ENCODE data around the gene SOHLH1. TPM values are rescaled to one million over a fixed set of nuclear protein-coding genes. Genes with fewer than 3 reads are reported as not detected.

Gene SOHLH1
- total RNA-seq, 4 donors from 2014 or later = not detected

DNA sequence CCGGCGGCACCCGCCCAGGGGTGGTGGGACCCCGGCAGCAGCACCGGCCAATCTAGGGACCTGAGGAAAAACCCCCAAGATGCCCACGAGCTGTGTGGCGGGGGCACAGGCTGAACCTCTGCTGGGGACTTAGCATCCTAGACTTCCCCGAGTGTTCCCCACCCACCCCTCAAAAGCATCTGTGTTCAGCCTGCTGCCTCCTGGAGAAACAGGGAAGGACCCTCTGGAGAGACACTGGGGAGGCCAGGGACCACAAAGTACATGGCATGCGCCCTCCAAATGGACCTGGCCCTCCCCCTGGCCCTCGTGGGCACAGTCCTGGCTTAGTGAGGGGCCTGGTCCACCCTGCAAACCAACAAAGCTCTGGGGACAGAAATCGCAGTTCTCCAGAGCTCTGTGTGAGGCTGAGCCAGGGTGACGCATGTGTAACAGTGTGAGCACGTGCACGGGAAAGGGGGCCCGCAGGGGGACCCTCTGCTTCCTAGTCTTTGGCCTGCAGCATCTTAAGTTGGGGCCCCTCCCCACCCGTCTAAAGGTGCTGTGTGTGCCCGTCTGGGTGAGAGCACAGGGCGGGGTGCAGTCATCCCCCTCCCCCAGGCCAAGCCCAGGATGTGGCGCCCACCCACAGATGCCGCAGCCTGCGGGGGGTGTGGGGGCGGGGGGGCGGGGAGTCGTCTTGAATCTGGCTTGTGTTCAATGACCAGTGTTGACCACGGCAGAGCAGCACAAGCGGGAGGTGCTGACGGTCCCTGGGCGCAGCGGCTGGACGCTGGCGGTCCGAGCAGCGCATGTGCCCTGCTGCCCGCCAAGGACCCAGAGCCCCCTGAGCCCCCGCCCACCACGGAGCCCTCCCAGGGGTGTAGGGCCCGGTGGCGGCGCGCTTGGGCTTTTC is 2.0 kb upstream of the SOHLH1 start:
- no peaks in the 10 kb centered on the region for H3K9me3 ChIP-seq
- peak overlapping the region in 1 of 4 donors; percentile 22 for H3K4me3 ChIP-seq
- peaks cover 0 to 13% (median 5%) of the 10 kb centered on the region in 4 donors for H3K4me1 ChIP-seq
- TF ChIP-seq, protein P1, sequence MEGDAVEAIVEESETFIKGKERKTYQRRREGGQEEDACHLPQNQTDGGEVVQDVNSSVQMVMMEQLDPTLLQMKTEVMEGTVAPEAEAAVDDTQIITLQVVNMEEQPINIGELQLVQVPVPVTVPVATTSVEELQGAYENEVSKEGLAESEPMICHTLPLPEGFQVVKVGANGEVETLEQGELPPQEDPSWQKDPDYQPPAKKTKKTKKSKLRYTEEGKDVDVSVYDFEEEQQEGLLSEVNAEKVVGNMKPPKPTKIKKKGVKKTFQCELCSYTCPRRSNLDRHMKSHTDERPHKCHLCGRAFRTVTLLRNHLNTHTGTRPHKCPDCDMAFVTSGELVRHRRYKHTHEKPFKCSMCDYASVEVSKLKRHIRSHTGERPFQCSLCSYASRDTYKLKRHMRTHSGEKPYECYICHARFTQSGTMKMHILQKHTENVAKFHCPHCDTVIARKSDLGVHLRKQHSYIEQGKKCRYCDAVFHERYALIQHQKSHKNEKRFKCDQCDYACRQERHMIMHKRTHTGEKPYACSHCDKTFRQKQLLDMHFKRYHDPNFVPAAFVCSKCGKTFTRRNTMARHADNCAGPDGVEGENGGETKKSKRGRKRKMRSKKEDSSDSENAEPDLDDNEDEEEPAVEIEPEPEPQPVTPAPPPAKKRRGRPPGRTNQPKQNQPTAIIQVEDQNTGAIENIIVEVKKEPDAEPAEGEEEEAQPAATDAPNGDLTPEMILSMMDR (IDR thresholded peaks at IDR 0.05) = no peak
- no peak for TF ChIP-seq POLR2A (IDR thresholded peaks at IDR 0.05)
- H3K27me3 ChIP-seq = peaks cover 0 to 7% of the 10 kb centered on the region in 2 donors
- H3K36me3 ChIP-seq = no peaks in the 10 kb centered on the region
- DNase-seq = no peak
- no peak overlapping the region for H3K27ac ChIP-seq

DNA sequence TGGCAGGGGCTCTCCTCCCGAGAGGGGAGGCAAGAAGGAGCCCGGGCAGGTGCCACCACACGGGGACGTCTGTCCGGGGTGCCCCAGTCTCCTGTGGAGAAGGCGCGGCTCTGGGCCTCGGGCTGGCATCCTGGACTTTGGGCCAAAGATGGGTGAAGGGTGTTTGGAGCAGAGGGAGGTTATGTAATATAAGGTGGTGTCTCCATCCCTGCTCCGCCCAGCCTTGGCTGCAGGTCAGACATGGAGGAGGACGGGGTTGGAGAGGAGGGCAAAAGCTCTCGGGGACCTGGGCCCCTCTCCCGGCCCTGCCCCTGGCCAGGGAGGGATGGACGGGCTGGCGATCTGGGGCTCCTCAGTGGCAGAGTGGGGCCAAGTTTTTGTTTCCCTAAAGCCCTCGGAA is 1.2 kb upstream of the SOHLH1 start:
- H3K27me3 ChIP-seq = peaks cover 0 to 7% of the 10 kb centered on the region in 2 donors
- H3K9me3 ChIP-seq = no peaks in the 10 kb centered on the region
- H3K27ac ChIP-seq = no peak overlapping the region
- DNase-seq = no peak
- no peaks in the 10 kb centered on the region for H3K36me3 ChIP-seq
- no peak for TF ChIP-seq POLR2A (IDR thresholded peaks at IDR 0.05)
- TF ChIP-seq, protein P1 (IDR thresholded peaks at IDR 0.05) = no peak
- no peak overlapping the region for H3K4me3 ChIP-seq
- H3K4me1 ChIP-seq = peaks cover 0 to 13% (median 5%) of the 10 kb centered on the region in 4 donors

DNA sequence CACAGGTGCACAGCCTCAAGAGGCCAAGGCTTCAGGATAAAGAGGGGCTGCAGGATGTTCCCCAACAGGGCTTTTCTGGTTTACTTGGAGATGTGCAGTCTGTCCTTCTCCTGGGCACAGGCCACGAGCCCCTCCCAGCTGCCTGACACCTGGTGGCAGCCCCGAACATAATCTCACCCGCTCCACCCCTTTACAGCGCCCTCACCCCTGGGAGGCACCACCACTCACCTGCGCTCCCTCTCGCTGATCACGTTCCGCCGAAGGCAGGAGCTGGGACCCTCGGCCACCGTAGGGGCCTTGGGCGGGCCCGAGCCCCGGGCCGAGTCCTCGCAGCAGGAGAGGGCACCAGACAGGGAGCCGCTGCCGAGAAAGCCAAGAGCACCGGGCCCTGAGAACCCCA is 514 bp downstream of the SOHLH1 start:
- Histone ChIP-seq H3K27ac (no peak overlapping the region), H3K4me1 (peaks cover 0 to 13% (median 5%) of the 10 kb centered on the region in 4 donors), H3K9me3 (no peaks in the 10 kb centered on the region), H3K27me3 (peaks cover 0 to 7% of the 10 kb centered on the region in 2 donors), H3K36me3 (no peaks in the 10 kb centered on the region), H3K4me3 (no peak overlapping the region)
- TF ChIP-seq, protein P1 (IDR thresholded peaks at IDR 0.05) = no peak
- TF ChIP-seq POLR2A (IDR thresholded peaks at IDR 0.05) = no peak
- no peak for DNase-seq

DNA sequence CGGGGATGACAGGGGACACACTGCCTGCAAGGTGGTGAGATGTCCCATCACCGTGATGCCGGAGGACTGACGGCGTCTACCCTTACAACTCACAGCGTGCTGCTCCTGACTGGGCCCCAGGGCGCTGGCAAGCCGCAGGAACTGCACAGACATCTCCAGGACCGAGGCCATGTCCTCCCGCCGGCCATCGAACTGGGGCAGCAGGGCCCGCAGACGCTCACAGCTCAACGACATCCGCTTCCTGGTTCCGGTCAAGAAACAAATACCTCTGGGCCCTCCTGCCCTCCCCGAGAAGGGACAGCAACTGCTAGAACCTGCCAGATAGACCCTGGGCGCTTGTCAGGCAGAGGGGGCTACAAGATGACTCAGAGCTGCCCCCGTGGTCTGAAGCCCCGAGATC is 1.0 kb downstream of the SOHLH1 start:
- no peaks in the 10 kb centered on the region for H3K36me3 ChIP-seq
- peaks cover 0 to 7% of the 10 kb centered on the region in 2 donors for H3K27me3 ChIP-seq
- no peak for DNase-seq
- H3K9me3 ChIP-seq = no peaks in the 10 kb centered on the region
- peaks cover 0 to 13% (median 5%) of the 10 kb centered on the region in 4 donors for H3K4me1 ChIP-seq
- no peak for TF ChIP-seq POLR2A (IDR thresholded peaks at IDR 0.05)
- TF ChIP-seq, protein P1 (IDR thresholded peaks at IDR 0.05) = no peak
- no peak overlapping the region for H3K27ac ChIP-seq
- H3K4me3 ChIP-seq = no peak overlapping the region

DNA sequence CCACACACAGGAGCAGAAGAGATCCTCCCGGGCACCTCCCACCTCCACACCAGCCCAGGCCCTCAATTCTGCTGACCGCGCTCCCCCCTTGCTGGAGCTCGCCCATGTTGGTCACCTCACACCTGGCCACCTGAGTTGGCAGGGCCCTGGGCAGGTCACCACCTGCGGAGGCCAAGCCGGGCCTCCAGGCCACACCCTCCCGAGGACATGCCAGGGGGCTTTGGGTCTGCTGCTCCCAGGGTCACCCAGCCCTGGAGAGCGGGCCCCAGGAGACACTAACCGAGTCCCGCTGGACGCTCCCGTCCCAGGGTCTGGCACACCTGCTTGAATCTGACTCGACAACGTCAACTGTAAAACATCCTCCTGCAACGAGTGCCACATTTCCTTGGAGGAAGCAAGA is 2.1 kb downstream of the SOHLH1 start:
- no peaks in the 10 kb centered on the region for H3K9me3 ChIP-seq
- DNase-seq = no peak
- no peak overlapping the region for H3K4me3 ChIP-seq
- no peaks in the 10 kb centered on the region for H3K36me3 ChIP-seq
- H3K4me1 ChIP-seq = peaks cover 0 to 9% (median 4%) of the 10 kb centered on the region in 4 donors
- H3K27ac ChIP-seq = no peak overlapping the region
- TF ChIP-seq, protein P1 (IDR thresholded peaks at IDR 0.05) = no peak
- no peak for TF ChIP-seq POLR2A (IDR thresholded peaks at IDR 0.05)
- H3K27me3 ChIP-seq = no peaks in the 10 kb centered on the region

Measured in Peyer's patch (tissue), 4 donors.